Hepatocyte (in vitro differentiated cells): Measurements from ENCODE around the gene ADAM12.

Experiments
- CTCF ChIP-seq: fragments of 200-600 bp; sonication (generic); IDR thresholded peaks from 2 replicates; pipeline ENCODE4 v1.5.1; 2016; ENCODE audit warnings: antibody characterized with exemption, mild to moderate bottlenecking; ENCODE audit not compliant: poor library complexity
- EZH2 ChIP-seq: fragments of 200-600 bp; sonication (generic); IDR thresholded peaks from 2 replicates; pipeline ENCODE4 v1.6.1; 2016; ENCODE audit warnings: antibody characterized with exemption, mild to moderate bottlenecking, borderline replicate concordance
- EZH2phosphoT487 ChIP-seq: fragments of 200-600 bp; sonication (generic); IDR thresholded peaks from one replicate; pipeline ENCODE4 v1.6.1; 2018; ENCODE audit warnings: antibody characterized with exemption, mild to moderate bottlenecking, low read depth, moderate library complexity; ENCODE audit not compliant: unreplicated experiment, severe bottlenecking

- no peak for TF ChIP-seq CTCF
- TF ChIP-seq EZH2, result no peak
- TF ChIP-seq EZH2phosphoT487, result no peak
Measured at GRCh38 chr10:126201603-126202002, 186.7 kb downstream of the ADAM12 start.
